ENCODE data around the gene IRF9.
A peak's percentile ranks its signal among the peaks of the same experiment; 100 is the strongest.

IRF9 gene

DNA sequence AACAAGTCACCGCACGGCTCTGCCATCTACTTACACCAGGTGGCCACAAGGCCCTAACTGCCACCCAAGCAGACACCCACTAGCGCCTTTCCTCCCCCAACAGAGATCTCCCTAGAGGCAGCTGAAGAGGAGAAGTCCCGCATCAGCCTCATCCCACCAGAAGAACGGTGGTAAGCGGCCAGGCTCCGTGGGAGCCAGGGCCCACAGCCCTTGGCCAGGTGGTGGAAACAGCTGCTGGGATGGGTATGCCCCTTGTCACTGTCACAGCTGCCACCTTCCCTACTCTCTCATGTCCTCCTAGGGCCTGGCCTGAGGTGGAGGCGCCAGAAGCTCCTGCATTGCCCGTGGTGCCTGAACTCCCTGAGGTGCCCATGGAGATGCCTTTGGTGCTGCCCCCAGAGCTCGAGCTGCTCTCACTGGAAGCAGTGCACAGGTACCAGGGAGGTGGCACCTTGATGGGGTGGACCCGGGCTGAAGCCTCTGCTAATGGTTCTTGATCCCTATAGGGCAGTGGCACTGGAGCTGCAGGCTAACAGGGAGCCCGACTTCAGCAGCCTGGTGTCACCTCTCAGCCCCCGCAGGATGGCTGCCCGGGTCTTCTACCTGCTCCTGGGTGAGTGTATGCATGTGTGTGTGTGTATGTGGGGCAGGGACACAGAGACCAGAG lies 18.4 kb downstream of the IRF9 start:
- TF ChIP-seq ZNF565 (CRISPR knock-in tag; conservative IDR thresholded peaks at IDR 0.05; ENCODE audit: low read depth) = no peak
- no peak for TF ChIP-seq PPARA (CRISPR knock-in tag; IDR thresholded peaks at IDR 0.05; ENCODE audit: borderline replicate concordance)
- TF ChIP-seq BACH2 (CRISPR knock-in tag; IDR thresholded peaks at IDR 0.05; ENCODE audit: borderline replicate concordance) = no peak
- no peak for TF ChIP-seq ARNTL (CRISPR knock-in tag; IDR thresholded peaks at IDR 0.05; ENCODE audit: borderline replicate concordance, low read depth)
- TF ChIP-seq ESRRG (CRISPR knock-in tag; IDR thresholded peaks at IDR 0.05) = no peak
- no peak for TF ChIP-seq SNAI2 (CRISPR knock-in tag; IDR thresholded peaks at IDR 0.05)
- no peak for TF ChIP-seq PATZ1 (CRISPR knock-in tag; IDR thresholded peaks at IDR 0.05; ENCODE audit: borderline replicate concordance)
- TF ChIP-seq, protein P1, sequence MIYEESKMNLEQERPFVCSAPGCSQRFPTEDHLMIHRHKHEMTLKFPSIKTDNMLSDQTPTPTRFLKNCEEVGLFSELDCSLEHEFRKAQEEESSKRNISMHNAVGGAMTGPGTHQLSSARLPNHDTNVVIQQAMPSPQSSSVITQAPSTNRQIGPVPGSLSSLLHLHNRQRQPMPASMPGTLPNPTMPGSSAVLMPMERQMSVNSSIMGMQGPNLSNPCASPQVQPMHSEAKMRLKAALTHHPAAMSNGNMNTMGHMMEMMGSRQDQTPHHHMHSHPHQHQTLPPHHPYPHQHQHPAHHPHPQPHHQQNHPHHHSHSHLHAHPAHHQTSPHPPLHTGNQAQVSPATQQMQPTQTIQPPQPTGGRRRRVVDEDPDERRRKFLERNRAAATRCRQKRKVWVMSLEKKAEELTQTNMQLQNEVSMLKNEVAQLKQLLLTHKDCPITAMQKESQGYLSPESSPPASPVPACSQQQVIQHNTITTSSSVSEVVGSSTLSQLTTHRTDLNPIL (CRISPR knock-in tag; IDR thresholded peaks at IDR 0.05; ENCODE audit: low read depth) = no peak
- no peak for TF ChIP-seq ZC3H10 (CRISPR knock-in tag; IDR thresholded peaks at IDR 0.05)
- no peak for TF ChIP-seq RARB (CRISPR knock-in tag; IDR thresholded peaks at IDR 0.05)
- TF ChIP-seq ZFP30 (CRISPR knock-in tag; IDR thresholded peaks at IDR 0.05) = no peak
- TF ChIP-seq ZNF8 (CRISPR knock-in tag; IDR thresholded peaks at IDR 0.05) = no peak
- TF ChIP-seq OSR1 (CRISPR knock-in tag; IDR thresholded peaks at IDR 0.05) = no peak
- TF ChIP-seq TSHZ2 (CRISPR knock-in tag; IDR thresholded peaks at IDR 0.05) = no peak
- no peak for TF ChIP-seq TCF4 (CRISPR knock-in tag; IDR thresholded peaks at IDR 0.05; ENCODE audit: borderline replicate concordance)
- no peak for TF ChIP-seq ISL1 (CRISPR knock-in tag; IDR thresholded peaks at IDR 0.05)
- no peak for TF ChIP-seq TOX (CRISPR knock-in tag; IDR thresholded peaks at IDR 0.05; ENCODE audit: borderline replicate concordance)
- ATAC-seq = no peak; the same call in 2 of the 3 replicates

DNA sequence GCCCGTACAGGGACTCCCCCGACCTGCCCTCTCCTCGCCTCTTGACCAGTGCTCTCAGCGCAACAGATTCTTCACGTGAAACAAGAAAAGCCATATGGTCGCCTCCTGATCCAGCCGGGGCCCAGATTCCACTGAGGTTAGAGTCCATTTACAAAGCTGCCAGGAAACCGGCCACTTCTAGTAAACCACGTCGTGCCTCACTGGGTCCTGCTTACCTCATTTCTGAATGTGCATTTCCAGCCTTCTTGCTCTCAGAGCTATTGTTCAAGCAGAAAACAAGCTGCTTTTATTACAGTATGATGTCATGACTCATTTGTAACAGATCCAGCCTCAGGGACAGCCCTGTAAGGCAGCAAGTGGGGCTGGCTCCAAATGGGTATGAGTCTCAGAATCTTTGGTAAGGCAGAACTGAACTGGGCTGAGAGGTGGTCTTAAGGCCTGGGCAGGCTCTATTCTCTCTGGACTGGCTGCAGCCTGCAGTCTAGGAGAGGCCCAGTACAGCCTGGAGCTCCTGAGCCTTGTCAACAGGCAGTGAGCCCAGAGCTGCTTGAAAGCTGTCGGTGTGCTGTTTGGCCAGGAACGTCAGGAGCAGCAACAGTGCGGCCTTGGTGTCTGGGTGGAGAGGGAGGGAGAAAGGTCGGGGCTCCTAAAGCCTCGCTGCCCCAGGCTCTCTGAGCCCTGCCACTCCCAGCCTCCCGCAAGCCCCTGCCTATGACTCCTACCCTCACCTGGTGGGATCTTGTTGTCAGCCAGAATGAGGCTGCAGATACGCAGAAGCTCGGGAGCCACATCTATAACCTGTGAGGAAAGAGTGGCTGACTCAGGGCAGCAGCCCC lies 19.1 kb downstream of the IRF9 start:
- peak; percentile 28 for ATAC-seq
- TF ChIP-seq ARNTL (CRISPR knock-in tag; IDR thresholded peaks at IDR 0.05; ENCODE audit: borderline replicate concordance, low read depth) = no peak
- TF ChIP-seq OSR1 (CRISPR knock-in tag; IDR thresholded peaks at IDR 0.05) = no peak
- TF ChIP-seq, protein P2, sequence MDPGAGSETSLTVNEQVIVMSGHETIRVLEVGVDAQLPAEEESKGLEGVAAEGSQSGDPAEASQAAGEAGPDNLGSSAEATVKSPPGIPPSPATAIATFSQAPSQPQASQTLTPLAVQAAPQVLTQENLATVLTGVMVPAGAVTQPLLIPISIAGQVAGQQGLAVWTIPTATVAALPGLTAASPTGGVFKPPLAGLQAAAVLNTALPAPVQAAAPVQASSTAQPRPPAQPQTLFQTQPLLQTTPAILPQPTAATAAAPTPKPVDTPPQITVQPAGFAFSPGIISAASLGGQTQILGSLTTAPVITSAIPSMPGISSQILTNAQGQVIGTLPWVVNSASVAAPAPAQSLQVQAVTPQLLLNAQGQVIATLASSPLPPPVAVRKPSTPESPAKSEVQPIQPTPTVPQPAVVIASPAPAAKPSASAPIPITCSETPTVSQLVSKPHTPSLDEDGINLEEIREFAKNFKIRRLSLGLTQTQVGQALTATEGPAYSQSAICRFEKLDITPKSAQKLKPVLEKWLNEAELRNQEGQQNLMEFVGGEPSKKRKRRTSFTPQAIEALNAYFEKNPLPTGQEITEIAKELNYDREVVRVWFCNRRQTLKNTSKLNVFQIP (CRISPR knock-in tag; IDR thresholded peaks at IDR 0.05; ENCODE audit: borderline replicate concordance, low read depth) = no peak
- TF ChIP-seq ZFP30 (CRISPR knock-in tag; IDR thresholded peaks at IDR 0.05) = no peak
- no peak for TF ChIP-seq SNAI2 (CRISPR knock-in tag; IDR thresholded peaks at IDR 0.05)
- no peak for TF ChIP-seq ZNF70 (CRISPR knock-in tag; IDR thresholded peaks at IDR 0.05)
- no peak for TF ChIP-seq ZC3H10 (CRISPR knock-in tag; IDR thresholded peaks at IDR 0.05)
- no peak for TF ChIP-seq CSRNP3 (CRISPR knock-in tag; IDR thresholded peaks at IDR 0.05)
- no peak for TF ChIP-seq ZFP3 (CRISPR knock-in tag; IDR thresholded peaks at IDR 0.05)
- no peak for TF ChIP-seq BACH2 (CRISPR knock-in tag; IDR thresholded peaks at IDR 0.05; ENCODE audit: borderline replicate concordance)
- no peak for TF ChIP-seq CSDC2 (CRISPR knock-in tag; IDR thresholded peaks at IDR 0.05)
- no peak for TF ChIP-seq TOX (CRISPR knock-in tag; IDR thresholded peaks at IDR 0.05; ENCODE audit: borderline replicate concordance)
- TF ChIP-seq ESRRG (CRISPR knock-in tag; IDR thresholded peaks at IDR 0.05) = no peak
- no peak for TF ChIP-seq PPARA (CRISPR knock-in tag; IDR thresholded peaks at IDR 0.05; ENCODE audit: borderline replicate concordance)
- TF ChIP-seq PATZ1 (CRISPR knock-in tag; IDR thresholded peaks at IDR 0.05; ENCODE audit: borderline replicate concordance) = no peak
- no peak for TF ChIP-seq GLIS3 (CRISPR knock-in tag; IDR thresholded peaks at IDR 0.05)
- TF ChIP-seq, protein P1 (CRISPR knock-in tag; IDR thresholded peaks at IDR 0.05; ENCODE audit: low read depth) = no peak
- no peak for TF ChIP-seq TCF4 (CRISPR knock-in tag; IDR thresholded peaks at IDR 0.05; ENCODE audit: borderline replicate concordance)
